Esophagus muscularis mucosa (tissue), 4 donors: Measurements from ENCODE around the gene NLRX1. TPM values are rescaled to one million over a fixed set of nuclear protein-coding genes. Genes with fewer than 3 reads are reported as not detected.
"Not testable (repeated sequence)": the region's sequence is repeated elsewhere in the genome, so short reads cannot be mapped to it uniquely, and the experiment has no call there.

ENCODE experiments used
- DNase-seq: peaks from one replicate; pipeline ENCODE4 v3.0.0-alpha.2; 2017; ENCODE audit errors: extremely low spot score
- H3K27ac ChIP-seq, 4 donors: fragments of 200-600 bp; sonication (generic); replicated peaks in 1 of 4; 1 replicate in 3 of 4; 2 replicates in 1 of 4; pipeline ENCODE4 v1.5.1; 2016 to 2019; ENCODE audit warnings: mild to moderate bottlenecking in 1 of 4
- H3K27me3 ChIP-seq, 4 donors: fragments of 200-600 bp; sonication (generic); one replicate each; pipeline versions ENCODE4 v1.5.1 to v1.6.0; 2016 to 2019
- H3K36me3 ChIP-seq, 4 donors: fragments of 200-600 bp; sonication (generic); one replicate each; pipeline ENCODE4 v1.5.1; 2016 to 2019
- H3K4me1 ChIP-seq, 4 donors: fragments of 200-600 bp; sonication (generic); one replicate each; pipeline ENCODE4 v1.5.1; 2016 to 2019
- H3K4me3 ChIP-seq, 4 donors: fragments of 200-600 bp; sonication (generic); 1 replicate in 2 of 4; 2 replicates in 2 of 4; pipeline ENCODE4 v1.5.1; 2016 to 2019; ENCODE audit warnings: mild to moderate bottlenecking in 4 of 4, moderate library complexity in 1 of 4
- H3K9me3 ChIP-seq, 4 donors: fragments of 200-600 bp; sonication (generic); 1 replicate in 3 of 4; 2 replicates in 1 of 4; pipeline ENCODE4 v1.5.1; 2016 to 2019
- CTCF ChIP-seq, 3 experiments: fragments of 200-600 bp in 2 of 3; fragments of 450-650 bp in 1 of 3; sonication (generic) in 2 of 3; IDR thresholded peaks; one replicate each; pipeline ENCODE4 v1.5.1; 2017 to 2019; ENCODE audit warnings: antibody characterized with exemption in 3 of 3, mild to moderate bottlenecking in 2 of 3, moderate library complexity in 1 of 3
- EP300 ChIP-seq: sonication (generic); formaldehyde crosslinking; IDR thresholded peaks from one replicate; pipeline ENCODE4 v1.6.1; 2017; ENCODE audit warnings: antibody characterized with exemption
- POLR2A ChIP-seq: fragments of 450-650 bp; IDR thresholded peaks from one replicate; pipeline ENCODE4 v1.6.1; 2017; ENCODE audit warnings: antibody characterized with exemption, moderate library complexity, mild to moderate bottlenecking, low read depth
- POLR2AphosphoS5 ChIP-seq, 2 donors: sonication (generic); formaldehyde crosslinking; IDR thresholded peaks; one replicate each; pipeline ENCODE4 v1.6.1; 2017; ENCODE audit warnings: antibody characterized with exemption in 2 of 2
- WGBS: methylation state at CpG from one replicate; pipeline ENCODE4 v1.1.5; 2018; 5-methylcytosine and 5-hydroxymethylcytosine counted together
- intact Hi-C: fragments of 100-400 bp; cut with DNase I; formaldehyde crosslinking; loops from one replicate; pipeline ENCODE4 v1.15.1; 2023
- total RNA-seq, 4 donors: library from RNA; depleted of rRNA; stranded (reverse); fragments of >200 nt; gene quantifications; one replicate each; pipeline versions ENCODE4 v1.1.0 to v1.2.1, GENCODE V29; 2016

The NLRX1 gene
- total RNA-seq, 4 donors from 2014 or later = 21.5 to 47.3 (median 27.2) TPM

GRCh38 chr11:119188067-119188466 lies 19.5 kb downstream of the NLRX1 start:
- DNase-seq = no peak
- H3K27ac ChIP-seq = no peak overlapping the region
- H3K4me3 ChIP-seq = no peak overlapping the region
- peaks cover 0 to 11% (median 7%) of the 10 kb centered on the region in 4 donors for H3K36me3 ChIP-seq
- H3K27me3 ChIP-seq = peaks cover 0 to 21% (median 0%) of the 10 kb centered on the region in 4 donors
- no peaks in the 10 kb centered on the region for H3K4me1 ChIP-seq
- intact Hi-C loops = no loop called here
- TF ChIP-seq CTCF (IDR thresholded peaks at IDR 0.05) (no peak), EP300 (no peak), POLR2A (no peak), POLR2AphosphoS5 (IDR thresholded peaks at IDR 0.05) (no peak)
- no peaks in the 10 kb centered on the region for H3K9me3 ChIP-seq
- WGBS = 90% methylated on average over 8 of the region's 11 CpGs

GRCh38 chr11:119188887-119189286 lies 20.4 kb downstream of the NLRX1 start:
- H3K9me3 ChIP-seq = no peaks in the 10 kb centered on the region
- intact Hi-C loops = no loop called here
- TF ChIP-seq POLR2A = no peak
- TF ChIP-seq EP300 = no peak
- TF ChIP-seq CTCF (IDR thresholded peaks at IDR 0.05) = no peak
- no peak for TF ChIP-seq POLR2AphosphoS5 (IDR thresholded peaks at IDR 0.05)
- no peaks in the 10 kb centered on the region for H3K4me1 ChIP-seq
- no peak overlapping the region for H3K27ac ChIP-seq
- peaks cover 0 to 3% (median 0%) of the 10 kb centered on the region in 4 donors for H3K36me3 ChIP-seq
- H3K4me3 ChIP-seq = no peak overlapping the region
- DNase-seq = no peak
- H3K27me3 ChIP-seq = peaks cover 0 to 21% (median 0%) of the 10 kb centered on the region in 4 donors
- 76% methylated on average over 8 of the region's 8 CpGs for WGBS

GRCh38 chr11:119189393-119189792 lies 20.9 kb downstream of the NLRX1 start:
- Histone ChIP-seq H3K27ac (no peak overlapping the region), H3K9me3 (no peaks in the 10 kb centered on the region), H3K4me3 (no peak overlapping the region), H3K4me1 (no peaks in the 10 kb centered on the region), H3K36me3 (no peaks in the 10 kb centered on the region), H3K27me3 (peaks cover 0 to 21% (median 0%) of the 10 kb centered on the region in 4 donors)
- intact Hi-C loops = no loop called here
- DNase-seq = no peak
- TF ChIP-seq CTCF (IDR thresholded peaks at IDR 0.05) (no peak), EP300 (no peak), POLR2AphosphoS5 (IDR thresholded peaks at IDR 0.05) (no peak), POLR2A (no peak)
- WGBS = 74% methylated on average over 3 of the region's 4 CpGs

- DNase-seq = no peak
- intact Hi-C loops = no loop called here
- no peak for TF ChIP-seq POLR2AphosphoS5 (IDR thresholded peaks at IDR 0.05)
- no peak for TF ChIP-seq POLR2A
- TF ChIP-seq EP300 = no peak
- TF ChIP-seq CTCF (IDR thresholded peaks at IDR 0.05) = no peak
- Histone ChIP-seq H3K36me3 (no peaks in the 10 kb centered on the region), H3K4me3 (no peak overlapping the region), H3K4me1 (no peaks in the 10 kb centered on the region), H3K27me3 (peaks cover 0 to 21% (median 0%) of the 10 kb centered on the region in 4 donors), H3K9me3 (no peaks in the 10 kb centered on the region), H3K27ac (no peak overlapping the region)
- WGBS = 89% methylated on average over 9 of the region's 9 CpGs
Observed at GRCh38 chr11:119190531-119190930, 22.0 kb downstream of the NLRX1 start.

GRCh38 chr11:119191265-119191664 lies 22.7 kb downstream of the NLRX1 start:
- intact Hi-C loops, H3K4me3 ChIP-seq, DNase-seq, H3K4me1 ChIP-seq, H3K9me3 ChIP-seq, H3K27ac ChIP-seq, H3K36me3 ChIP-seq: not testable (repeated sequence)
- peaks cover 0 to 19% (median 0%) of the 10 kb centered on the region in 4 donors for H3K27me3 ChIP-seq
- 94% methylated on average over 14 of the region's 14 CpGs for WGBS
